K562 (cell line): ENCODE results near the gene NKX1-2. TPM values are rescaled to one million over a fixed set of nuclear protein-coding genes. Genes with fewer than 3 reads are reported as not detected.
A peak's percentile ranks its signal among the peaks of the same experiment; 100 is the strongest.

ENCODE experiments used
- ATAC-seq: fragments of 200-7000 bp; cut with Tn5 transposase; 3 replicates; pipeline ENCODE4 v1.9.1; 2020; ENCODE audit warnings: moderate library complexity
- BruUV-seq: library from RNA; stranded (reverse); fragments of 400-500 nt; replicated peaks from 2 replicates; lab custom pipeline; 2021; lab: Mats Ljungman, UMichigan
- CTCF ChIA-PET: fragments of 300-600 bp; formaldehyde crosslinking; extraction: SDS; loops from one replicate; lab custom pipeline; 2021; ENCODE audit warnings: low intra/inter-chr PET ratio; lab: Yijun Ruan, JAX
- POLR2A ChIA-PET: fragments of 300-600, 350-650 bp; sonication (Branson Sonifier 250); formaldehyde crosslinking; extraction: SDS; loops from one replicate; lab custom pipeline; 2021; ENCODE audit warnings: antibody characterized with exemption, inconsistent platforms; lab: Yijun Ruan, JAX
- DNase-seq, 4 experiments: peaks; one replicate each; pipeline versions ENCODE4 v3.0.0 to v3.0.0-alpha.2; 2011 to 2018; ENCODE audit warnings: low spot score in 3 of 4, mixed read lengths in 3 of 4; ENCODE audit errors: extremely low read depth in 1 of 4
- FAIRE-seq: peaks from 2 replicates; lab custom pipeline; 2011; peaks lifted over from hg19 to GRCh38; lab: Jason Lieb, UNC
- H2AFZ ChIP-seq: 2 replicates; pipeline ENCODE4 v1.6.0; 2011; ENCODE audit warnings: low read depth, low read length, control low read depth, inconsistent platforms
- H3K27ac ChIP-seq: fragments of 200-600 bp; 3 replicates; pipeline ENCODE4 v1.8.0; 2011; ENCODE audit warnings: low read depth, mild to moderate bottlenecking, control low read depth, inconsistent platforms, low read length, moderate library complexity, mixed read lengths; ENCODE audit errors: extremely low read depth
- H3K27me3 ChIP-seq, 2 experiments: fragments of 300-600 bp in 1 of 2; 2 replicates in 1 of 2; 3 replicates in 1 of 2; pipeline versions ENCODE4 v1.6.0 to v1.8.0; 2011; ENCODE audit warnings: inconsistent platforms in 2 of 2, low read length in 2 of 2, mild to moderate bottlenecking in 1 of 2, mixed read lengths in 1 of 2, moderate library complexity in 1 of 2; ENCODE audit not compliant: control insufficient read depth in 2 of 2, insufficient read depth in 2 of 2
- H3K36me3 ChIP-seq: fragments of 300-600 bp; 3 replicates; pipeline ENCODE4 v1.8.0; 2011; ENCODE audit warnings: mild to moderate bottlenecking, low read length, inconsistent platforms; ENCODE audit not compliant: control insufficient read depth, insufficient read depth
- H3K4me1 ChIP-seq, 2 experiments: fragments of 200-600 bp in 1 of 2; replicated peaks in 1 of 2; 2 replicates in 1 of 2; 3 replicates in 1 of 2; pipeline versions ENCODE4 v1.5.1 to v1.8.0; 2011; ENCODE audit warnings: inconsistent platforms in 2 of 2, low read length in 2 of 2, mild to moderate bottlenecking in 1 of 2, mixed read lengths in 1 of 2, moderate library complexity in 1 of 2; ENCODE audit not compliant: control insufficient read depth in 2 of 2, insufficient read depth in 2 of 2
- H3K4me2 ChIP-seq: 2 replicates; pipeline ENCODE4 v1.6.1; 2011; ENCODE audit warnings: low read length, control low read depth, inconsistent platforms, mixed read lengths; ENCODE audit not compliant: insufficient read depth
- H3K4me3 ChIP-seq: fragments of 200-600 bp; sonication (generic), shearing (Covaris generic); 2 replicates; pipeline ENCODE4 v1.5.1; 2016; ENCODE audit warnings: control low read depth, inconsistent platforms
- H3K79me2 ChIP-seq: fragments of 200-600 bp; 3 replicates; pipeline ENCODE4 v1.8.0; 2011; ENCODE audit warnings: low read length, inconsistent platforms; ENCODE audit not compliant: control insufficient read depth, insufficient read depth
- H3K9ac ChIP-seq, 2 experiments: 2 replicates each; pipeline versions ENCODE4 v1.6.0 to v1.6.1; 2011; ENCODE audit warnings: low read depth in 2 of 2, low read length in 2 of 2, control low read depth in 1 of 2, inconsistent platforms in 1 of 2, mild to moderate bottlenecking in 1 of 2, mixed read lengths in 1 of 2; ENCODE audit not compliant: insufficient read depth in 1 of 2
- H3K9me1 ChIP-seq: one replicate; pipeline ENCODE4 v1.6.0; 2011; ENCODE audit warnings: inconsistent platforms, mild to moderate bottlenecking, low read length, moderate library complexity; ENCODE audit not compliant: control insufficient read depth, insufficient read depth
- H3K9me3 ChIP-seq: replicated peaks from 2 replicates; pipeline ENCODE4 v1.5.1; 2011; ENCODE audit warnings: low read depth, low read length, inconsistent platforms; ENCODE audit not compliant: control insufficient read depth, insufficient read depth
- H4K20me1 ChIP-seq: replicated peaks from 2 replicates; pipeline ENCODE4 v1.6.1; 2011; ENCODE audit warnings: low read length, inconsistent platforms, mixed read lengths; ENCODE audit not compliant: control insufficient read depth, insufficient read depth
- BCOR ChIP-seq: fragments of 450-650 bp; IDR thresholded peaks from 2 replicates; pipeline ENCODE4 v1.6.1; 2016
- EHMT2 ChIP-seq: fragments of 450-650 bp; IDR thresholded peaks from 2 replicates; pipeline ENCODE4 v1.6.1; 2018; ENCODE audit warnings: antibody characterized with exemption
- ELF4 ChIP-seq: fragments of 450-650 bp; formaldehyde crosslinking; IDR thresholded peaks from 2 replicates; pipeline ENCODE4 v1.4.0; 2022; ENCODE audit warnings: missing genetic modification characterization
- ERF ChIP-seq: fragments of 450-650 bp; formaldehyde crosslinking; IDR thresholded peaks from 2 replicates; pipeline ENCODE4 v1.4.0; 2020; ENCODE audit warnings: mild to moderate bottlenecking, mixed read lengths
- GABPA ChIP-seq: fragments of 200-800 bp; sonication (Bioruptor generic); conservative IDR thresholded peaks from 2 replicates; pipeline ENCODE4 v1.6.1; 2016; ENCODE audit warnings: low read depth, missing genetic modification characterization, missing compliant biosample characterization
- HNRNPL ChIP-seq: fragments of 200-400 bp; formaldehyde crosslinking; IDR thresholded peaks from 2 replicates; pipeline ENCODE4 v1.6.1; 2017; ENCODE audit warnings: low read depth, mild to moderate bottlenecking, low read length
- IFI16 ChIP-seq: fragments of 250-450 bp; sonication (Bioruptor Pico); IDR thresholded peaks from 2 replicates; pipeline ENCODE4 v2.1.2; 2022; ENCODE audit warnings: mild to moderate bottlenecking, inconsistent platforms
- NCOA6 ChIP-seq: fragments of 450-650 bp; IDR thresholded peaks from 2 replicates; pipeline ENCODE4 v1.6.1; 2017; ENCODE audit warnings: mild to moderate bottlenecking
- POLR2AphosphoS5 ChIP-seq: IDR thresholded peaks from 2 replicates; pipeline ENCODE4 v1.6.1; 2011; ENCODE audit warnings: mild to moderate bottlenecking, low read depth, low read length, moderate library complexity; ENCODE audit not compliant: control insufficient read depth, insufficient read depth
- PURB ChIP-seq: sonication (generic); formaldehyde crosslinking; IDR thresholded peaks from 2 replicates; pipeline ENCODE4 v1.9.0; 2021; ENCODE audit warnings: low read depth, mild to moderate bottlenecking, missing genetic modification reagents
- SAFB2 ChIP-seq: fragments of 200-400 bp; formaldehyde crosslinking; IDR thresholded peaks from 2 replicates; pipeline ENCODE4 v1.6.1; 2018; ENCODE audit warnings: borderline replicate concordance, low read length, low read depth, moderate library complexity; ENCODE audit not compliant: severe bottlenecking
- SMARCA4 ChIP-seq: fragments of 450-650 bp; IDR thresholded peaks from 2 replicates; pipeline ENCODE4 v1.6.1; 2016
- STAT5A ChIP-seq: IDR thresholded peaks from 2 replicates; pipeline ENCODE4 v1.6.1; 2012; ENCODE audit warnings: low read length, inconsistent platforms, borderline replicate concordance
- TCF3 ChIP-seq: sonication (generic); formaldehyde crosslinking; IDR thresholded peaks from 2 replicates; pipeline ENCODE4 v1.4.0; 2020; ENCODE audit warnings: mild to moderate bottlenecking, missing genetic modification reagents
- TEAD4 ChIP-seq, 2 experiments: sonication (generic) in 1 of 2; formaldehyde crosslinking in 1 of 2; IDR thresholded peaks; 2 replicates each; pipeline versions ENCODE4 v1.6.1 to v1.8.0; 2012 to 2022; ENCODE audit warnings: borderline replicate concordance in 1 of 2, inconsistent platforms in 1 of 2, low read length in 1 of 2, mild to moderate bottlenecking in 1 of 2, missing genetic modification reagents in 1 of 2
- TFAM ChIP-seq: fragments of 250-450 bp; sonication (Bioruptor Pico); conservative IDR thresholded peaks from 2 replicates; pipeline ENCODE4 v1.5.0; 2021; ENCODE audit warnings: mild to moderate bottlenecking, moderate library complexity
- ZC3H4 ChIP-seq: sonication (generic); formaldehyde crosslinking; IDR thresholded peaks from 2 replicates; pipeline ENCODE4 v1.9.0; 2021; ENCODE audit warnings: missing genetic modification reagents, borderline replicate concordance
- ZNF324 ChIP-seq: fragments of 250-450 bp; sonication (Bioruptor Pico); IDR thresholded peaks from 2 replicates; pipeline ENCODE4 v1.4.0; 2020; ENCODE audit warnings: mild to moderate bottlenecking
- WGBS: fragments of 100-300 bp; shearing (Covaris generic); methylation state at CpG from one replicate; pipeline ENCODE4 v1.1.6; 2016; ENCODE audit warnings: low coverage, mixed read lengths; ENCODE audit not compliant: insufficient coverage; ENCODE audit errors: missing lambda C conversion rate; 5-methylcytosine and 5-hydroxymethylcytosine counted together
- in situ Hi-C: fragments of 300-500 bp; cut with MboI; formaldehyde crosslinking; loops from 4 replicates; pipeline ENCODE4 v1.15.0; 2018; ENCODE audit warnings: inconsistent platforms, mixed read lengths
- intact Hi-C: fragments of 100-400 bp; cut with micrococcal nuclease; formaldehyde crosslinking; loops from 2 replicates; pipeline ENCODE4 v1.14.2; 2022
- polyA plus RNA-seq, 8 experiments: library from polyadenylated mRNA; depleted of rRNA in 4 of 8; stranded (reverse) in 5 of 8; unstranded in 3 of 8; fragments of >200 nt; fragmentation: Nextera tagmentation in 2 of 8; fragmentation: Illumina TruSeq in 1 of 8; extraction: Ambion mirVana in 2 of 8; extraction: Trizol in 1 of 8; gene quantifications; 2 replicates each; pipeline versions ENCODE4 v1.2.1 to v1.2.3, GENCODE V29; 2011 to 2014; ENCODE audit warnings: inconsistent platforms in 1 of 8, missing spikeins in 1 of 8
- total RNA-seq, 7 experiments: library from RNA; depleted of rRNA in 6 of 7; stranded (reverse); fragments of >200 nt in 6 of 7; fragmentation: Illumina TruSeq in 2 of 7; extraction: Trizol in 2 of 7; gene quantifications; 2 replicates each; pipeline versions ENCODE4 v1.2.1 to v1.2.3, GENCODE V29; 2011 to 2021; ENCODE audit warnings: low replicate concordance in 1 of 7
- TF ChIP-seq, protein P1 (sequence below): fragments of 450-650 bp; IDR thresholded peaks from 2 replicates; pipeline ENCODE4 v1.6.1; 2016; ENCODE audit warnings: low read depth, mild to moderate bottlenecking, moderate library complexity
- TF ChIP-seq, protein P2 (sequence below): conservative IDR thresholded peaks from 2 replicates; pipeline ENCODE4 v1.6.1; 2011; ENCODE audit warnings: low read depth, mild to moderate bottlenecking, low read length; ENCODE audit not compliant: control insufficient read depth
- TF ChIP-seq, protein P3 (sequence below): sonication (generic); formaldehyde crosslinking; IDR thresholded peaks from 2 replicates; pipeline ENCODE4 v1.8.1; 2022; ENCODE audit warnings: missing genetic modification reagents

Gene NKX1-2
- total and polyA plus RNA-seq, 9 of the 15 experiments (the other 6 are each of a cell fraction or from before 2014, with no cell fraction given), result not detected

GRCh38 chr10:124453960-124454610 is 4.2 kb upstream of the NKX1-2 start:
- H3K9ac ChIP-seq, result no peak overlapping the region
- H3K79me2 ChIP-seq, result no peaks in the 10 kb centered on the region
- no peak overlapping the region for H3K4me3 ChIP-seq
- intact Hi-C loops, result no loop called here
- POLR2A ChIA-PET, result interaction anchor here (0.7 to 1.0 kb wide), 2 partner anchors 35 to 61 kb away, joined by 3 read pairs; partner anchors contain the start of gene OAT
- BruUV-seq, result no TSS peak
- H3K4me2 ChIP-seq, result no peak overlapping the region; the same call in 1 of the 2 replicates
- WGBS, result 4% methylated on average over 8 of the region's 8 CpGs
- no peak overlapping the region for H3K27ac ChIP-seq
- H3K9me3 ChIP-seq, result no peaks in the 10 kb centered on the region
- 0 out of 2 replicates have a peak overlapping the region, but pooled peaks have one; percentile 23 for H2AFZ ChIP-seq
- H3K27me3 ChIP-seq, result no peaks in the 10 kb centered on the region
- ATAC-seq (peak; percentile 45; the same call in 2 of the 3 replicates), FAIRE-seq (no peak), DNase-seq (peak; percentile 21 to 62 (median 56))
- no peaks in the 10 kb centered on the region for H3K9me1 ChIP-seq
- peaks cover 0 to 15% of the 10 kb centered on the region in 2 experiments; a peak in 4 of 5 replicates for H3K4me1 ChIP-seq
- H3K36me3 ChIP-seq, result no peaks in the 10 kb centered on the region
- CTCF ChIA-PET, result no interaction called here
- in situ Hi-C loops, result no loop called here
- H4K20me1 ChIP-seq, result no peaks in the 10 kb centered on the region
- TF ChIP-seq, protein P1, sequence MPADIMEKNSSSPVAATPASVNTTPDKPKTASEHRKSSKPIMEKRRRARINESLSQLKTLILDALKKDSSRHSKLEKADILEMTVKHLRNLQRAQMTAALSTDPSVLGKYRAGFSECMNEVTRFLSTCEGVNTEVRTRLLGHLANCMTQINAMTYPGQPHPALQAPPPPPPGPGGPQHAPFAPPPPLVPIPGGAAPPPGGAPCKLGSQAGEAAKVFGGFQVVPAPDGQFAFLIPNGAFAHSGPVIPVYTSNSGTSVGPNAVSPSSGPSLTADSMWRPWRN, result no peak
- TF ChIP-seq SMARCA4 (peak; percentile 29; the same call in 1 of the 2 replicates), BCOR (no peak), PURB (no peak), STAT5A (peak; percentile 58; the same call in 1 of the 2 replicates), GABPA (tag) (no peak), IFI16 (CRISPR knock-in tag) (no peak), EHMT2 (no peak), POLR2AphosphoS5 (peak; percentile 66; the same call in 1 of the 2 replicates), TFAM (no peak), NCOA6 (no peak), ZNF324 (CRISPR knock-in tag) (no peak), TCF3 (CRISPR knock-in tag) (peak; percentile 87), ERF (CRISPR knock-in tag) (no peak), SAFB2 (no peak), TEAD4 (IDR thresholded peaks at IDR 0.05; ENCODE audit: low read length) (peak; percentile 89), TEAD4 (CRISPR knock-in tag; IDR thresholded peaks at IDR 0.05; ENCODE audit: borderline replicate concordance) (no peak), ELF4 (CRISPR knock-in tag) (no peak), HNRNPL (no peak), ZC3H4 (CRISPR knock-in tag) (no peak)
- TF ChIP-seq, protein P2, sequence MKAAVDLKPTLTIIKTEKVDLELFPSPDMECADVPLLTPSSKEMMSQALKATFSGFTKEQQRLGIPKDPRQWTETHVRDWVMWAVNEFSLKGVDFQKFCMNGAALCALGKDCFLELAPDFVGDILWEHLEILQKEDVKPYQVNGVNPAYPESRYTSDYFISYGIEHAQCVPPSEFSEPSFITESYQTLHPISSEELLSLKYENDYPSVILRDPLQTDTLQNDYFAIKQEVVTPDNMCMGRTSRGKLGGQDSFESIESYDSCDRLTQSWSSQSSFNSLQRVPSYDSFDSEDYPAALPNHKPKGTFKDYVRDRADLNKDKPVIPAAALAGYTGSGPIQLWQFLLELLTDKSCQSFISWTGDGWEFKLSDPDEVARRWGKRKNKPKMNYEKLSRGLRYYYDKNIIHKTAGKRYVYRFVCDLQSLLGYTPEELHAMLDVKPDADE, result no peak
- TF ChIP-seq, protein P3, sequence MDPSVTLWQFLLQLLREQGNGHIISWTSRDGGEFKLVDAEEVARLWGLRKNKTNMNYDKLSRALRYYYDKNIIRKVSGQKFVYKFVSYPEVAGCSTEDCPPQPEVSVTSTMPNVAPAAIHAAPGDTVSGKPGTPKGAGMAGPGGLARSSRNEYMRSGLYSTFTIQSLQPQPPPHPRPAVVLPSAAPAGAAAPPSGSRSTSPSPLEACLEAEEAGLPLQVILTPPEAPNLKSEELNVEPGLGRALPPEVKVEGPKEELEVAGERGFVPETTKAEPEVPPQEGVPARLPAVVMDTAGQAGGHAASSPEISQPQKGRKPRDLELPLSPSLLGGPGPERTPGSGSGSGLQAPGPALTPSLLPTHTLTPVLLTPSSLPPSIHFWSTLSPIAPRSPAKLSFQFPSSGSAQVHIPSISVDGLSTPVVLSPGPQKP (CRISPR knock-in tag), result no peak
